HepG2 (cell line): ENCODE results near the gene VPS54. TPM values are rescaled to one million over a fixed set of nuclear protein-coding genes. Genes with fewer than 3 reads are reported as not detected.

Source experiments
- ASH2L ChIP-seq: fragments of 300-600, 200-600 bp; sonication (generic); IDR thresholded peaks from 2 replicates; pipeline ENCODE4 v1.7.0; 2017; ENCODE audit warnings: low read depth, mild to moderate bottlenecking, moderate library complexity, mixed read lengths, low read length; ENCODE audit not compliant: insufficient read length
- FOXC1 ChIP-seq: sonication (generic); formaldehyde crosslinking; IDR thresholded peaks from 2 replicates; pipeline ENCODE4 v1.8.0; 2022; ENCODE audit warnings: mild to moderate bottlenecking, missing genetic modification reagents, borderline replicate concordance
- FOXP1 ChIP-seq, 2 experiments: fragments of 450-650 bp in 1 of 2; IDR thresholded peaks; 2 replicates each; pipeline ENCODE4 v1.6.1; 2017 to 2018; ENCODE audit warnings: antibody characterized with exemption in 1 of 2
- HMG20A ChIP-seq: IDR thresholded peaks from 2 replicates; pipeline ENCODE4 v1.6.1; 2016; ENCODE audit warnings: borderline replicate concordance
- MED1 ChIP-seq: sonication (generic); formaldehyde crosslinking; IDR thresholded peaks from 2 replicates; pipeline ENCODE4 v1.4.0; 2020; ENCODE audit warnings: missing genetic modification reagents
- MEIS2 ChIP-seq: sonication (generic); formaldehyde crosslinking; IDR thresholded peaks from 2 replicates; pipeline ENCODE4 v1.9.0; 2021; ENCODE audit warnings: mild to moderate bottlenecking, missing genetic modification reagents
- PAXIP1 ChIP-seq: sonication (generic); formaldehyde crosslinking; conservative IDR thresholded peaks from 2 replicates; pipeline ENCODE4 v1.4.0; 2020; ENCODE audit warnings: mild to moderate bottlenecking, missing genetic modification reagents, moderate library complexity
- RBFOX2 ChIP-seq: fragments of 200-400 bp; formaldehyde crosslinking; IDR thresholded peaks from 2 replicates; pipeline ENCODE4 v1.6.1; 2017; ENCODE audit warnings: low read depth, mild to moderate bottlenecking, low read length
- SIX1 ChIP-seq: sonication (generic); formaldehyde crosslinking; IDR thresholded peaks from 2 replicates; pipeline ENCODE4 v1.4.0; 2020; ENCODE audit warnings: missing genetic modification reagents, borderline replicate concordance
- ZNF431 ChIP-seq: sonication (generic); formaldehyde crosslinking; IDR thresholded peaks from 2 replicates; pipeline ENCODE4 v1.9.0; 2022; ENCODE audit warnings: missing genetic modification reagents, low read depth, mild to moderate bottlenecking, borderline replicate concordance
- ZNF556 ChIP-seq: sonication (generic); formaldehyde crosslinking; IDR thresholded peaks from 2 replicates; pipeline ENCODE4 v1.4.0; 2020; ENCODE audit warnings: mild to moderate bottlenecking, missing genetic modification reagents, borderline replicate concordance
- ZNF614 ChIP-seq: IDR thresholded peaks from 2 replicates; pipeline ENCODE4 v1.6.1; 2018; ENCODE audit warnings: missing biosample characterization, missing genetic modification reagents, inconsistent platforms, borderline replicate concordance
- ZNF639 ChIP-seq: conservative IDR thresholded peaks from 2 replicates; pipeline ENCODE4 v1.6.1; 2018; ENCODE audit warnings: missing genetic modification reagents
- ZNF704 ChIP-seq: sonication (generic); formaldehyde crosslinking; IDR thresholded peaks from 2 replicates; pipeline ENCODE4 v1.8.1; 2023; ENCODE audit warnings: mild to moderate bottlenecking, inconsistent platforms, moderate library complexity, missing genetic modification reagents, borderline replicate concordance
- polyA plus RNA-seq, 8 experiments: library from polyadenylated mRNA; depleted of rRNA in 3 of 8; stranded (reverse) in 7 of 8; unstranded in 1 of 8; fragments of >200 nt; fragmentation: Illumina TruSeq in 4 of 8; extraction: Trizol in 4 of 8; gene quantifications; 2 replicates each; pipeline versions ENCODE4 v1.2.1 to v1.2.3, GENCODE V29; 2011 to 2016; ENCODE audit warnings: low read depth in 4 of 8, missing spikeins in 1 of 8, mixed read lengths in 1 of 8; ENCODE audit not compliant: insufficient read depth in 1 of 8
- total RNA-seq, 5 experiments: library from RNA; depleted of rRNA; stranded (reverse); fragments of >200 nt; fragmentation: Illumina TruSeq; extraction: Trizol; gene quantifications; 2 replicates each; pipeline ENCODE4 v1.2.3, GENCODE V29; 2016; ENCODE audit warnings: low read depth in 1 of 5
- TF ChIP-seq, protein P1 (sequence below), 2 experiments: IDR thresholded peaks; 2 replicates each; pipeline ENCODE4 v1.6.1; 2011 to 2012; ENCODE audit warnings: low read length in 2 of 2, borderline replicate concordance in 1 of 2, low read depth in 1 of 2, mild to moderate bottlenecking in 1 of 2, moderate library complexity in 1 of 2

The VPS54 gene
- total and polyA plus RNA-seq, 2 of the 13 experiments (the other 11 are each of a cell fraction or from before 2014, with no cell fraction given), result 64.7 to 77.5 TPM

DNA sequence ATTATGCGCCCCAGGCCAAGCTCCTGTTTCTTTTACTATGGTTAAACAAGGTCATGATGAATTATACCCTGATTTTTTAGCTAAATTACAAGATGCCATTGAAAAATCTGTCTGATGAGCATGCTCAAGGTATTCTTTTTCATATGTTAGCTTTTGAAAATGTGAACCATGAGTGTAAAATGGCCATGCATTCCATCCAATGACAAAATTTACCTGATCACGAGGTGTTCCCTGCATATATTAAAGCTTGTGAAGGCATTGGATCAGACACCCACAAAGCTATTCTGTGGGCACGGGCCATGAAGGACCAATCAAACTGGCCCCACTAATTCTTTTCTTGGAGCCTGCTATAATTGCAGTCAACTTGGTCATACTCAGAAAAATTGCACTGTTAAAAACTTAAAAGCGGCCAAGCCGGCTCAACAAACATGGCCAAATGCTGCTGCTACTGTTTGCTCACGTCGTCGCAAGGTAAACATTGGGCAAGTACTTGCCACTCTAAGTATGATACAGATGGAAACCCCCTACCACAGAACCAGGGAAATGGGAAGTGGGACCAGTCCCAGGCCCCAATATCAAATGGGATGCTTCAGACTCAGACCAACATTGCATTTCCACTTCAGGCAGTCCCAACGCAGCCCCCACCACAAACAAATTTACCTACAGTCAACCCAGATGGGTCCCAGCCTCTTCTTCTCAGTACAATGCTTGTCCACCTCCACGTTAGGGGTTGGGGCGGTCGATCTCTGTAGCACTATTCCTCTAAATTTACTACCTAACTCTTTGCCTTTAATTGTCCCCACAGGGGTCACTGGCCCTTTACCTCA, 27.8 kb downstream of the VPS54 start (continued):
- TF ChIP-seq ZNF704 (CRISPR knock-in tag) (0 out of 2 replicates have a peak, but pooled peaks have one; percentile 19), ZNF556 (peak; percentile 60; the same call in 1 of the 2 replicates), ZNF614 (0 out of 2 replicates have a peak, but pooled peaks have one; percentile 88), FOXP1 (IDR thresholded peaks at IDR 0.05) (0 out of 2 replicates have a peak, but pooled peaks have one; percentile 10), FOXP1 (CRISPR knock-in tag; IDR thresholded peaks at IDR 0.05) (peak; percentile 94; the same call in 1 of the 2 replicates), HMG20A (CRISPR knock-in tag) (peak; percentile 94), PAXIP1 (CRISPR knock-in tag) (peak; percentile 97), SIX1 (peak; percentile 79), MEIS2 (peak; percentile 69; the same call in 1 of the 2 replicates), MED1 (CRISPR knock-in tag) (peak; percentile 99), ZNF639 (CRISPR knock-in tag) (0 out of 2 replicates have a peak, but pooled peaks have one; percentile 45), FOXC1 (peak; percentile 73), RBFOX2 (peak; percentile 28; the same call in 1 of the 2 replicates), ASH2L (peak; percentile 52), ZNF431 (CRISPR knock-in tag) (peak; percentile 74; the same call in 1 of the 2 replicates)
- TF ChIP-seq, protein P1, sequence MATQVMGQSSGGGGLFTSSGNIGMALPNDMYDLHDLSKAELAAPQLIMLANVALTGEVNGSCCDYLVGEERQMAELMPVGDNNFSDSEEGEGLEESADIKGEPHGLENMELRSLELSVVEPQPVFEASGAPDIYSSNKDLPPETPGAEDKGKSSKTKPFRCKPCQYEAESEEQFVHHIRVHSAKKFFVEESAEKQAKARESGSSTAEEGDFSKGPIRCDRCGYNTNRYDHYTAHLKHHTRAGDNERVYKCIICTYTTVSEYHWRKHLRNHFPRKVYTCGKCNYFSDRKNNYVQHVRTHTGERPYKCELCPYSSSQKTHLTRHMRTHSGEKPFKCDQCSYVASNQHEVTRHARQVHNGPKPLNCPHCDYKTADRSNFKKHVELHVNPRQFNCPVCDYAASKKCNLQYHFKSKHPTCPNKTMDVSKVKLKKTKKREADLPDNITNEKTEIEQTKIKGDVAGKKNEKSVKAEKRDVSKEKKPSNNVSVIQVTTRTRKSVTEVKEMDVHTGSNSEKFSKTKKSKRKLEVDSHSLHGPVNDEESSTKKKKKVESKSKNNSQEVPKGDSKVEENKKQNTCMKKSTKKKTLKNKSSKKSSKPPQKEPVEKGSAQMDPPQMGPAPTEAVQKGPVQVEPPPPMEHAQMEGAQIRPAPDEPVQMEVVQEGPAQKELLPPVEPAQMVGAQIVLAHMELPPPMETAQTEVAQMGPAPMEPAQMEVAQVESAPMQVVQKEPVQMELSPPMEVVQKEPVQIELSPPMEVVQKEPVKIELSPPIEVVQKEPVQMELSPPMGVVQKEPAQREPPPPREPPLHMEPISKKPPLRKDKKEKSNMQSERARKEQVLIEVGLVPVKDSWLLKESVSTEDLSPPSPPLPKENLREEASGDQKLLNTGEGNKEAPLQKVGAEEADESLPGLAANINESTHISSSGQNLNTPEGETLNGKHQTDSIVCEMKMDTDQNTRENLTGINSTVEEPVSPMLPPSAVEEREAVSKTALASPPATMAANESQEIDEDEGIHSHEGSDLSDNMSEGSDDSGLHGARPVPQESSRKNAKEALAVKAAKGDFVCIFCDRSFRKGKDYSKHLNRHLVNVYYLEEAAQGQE (IDR thresholded peaks at IDR 0.05; ENCODE audit: borderline replicate concordance in 1 of 2, low read depth in 1 of 2, low read length in 2 of 2), result peak in 1 of 2 experiments; percentile 64; a peak in 1 of 4 replicates
